ENCODE measurements around the gene ZNF615. TPM values are rescaled to one million over a fixed set of nuclear protein-coding genes. Genes with fewer than 3 reads are reported as not detected.
"Not testable (repeated sequence)": the region's sequence is repeated elsewhere in the genome, so short reads cannot be mapped to it uniquely, and the experiment has no call there.

ZNF615 gene
- 4.2 TPM for polyA plus RNA-seq (2013, experiment 1 of 2; ENCODE audit: insufficient read length)
- polyA plus RNA-seq (2013, experiment 2 of 2; ENCODE audit: insufficient read length), result 5.1 TPM

DNA sequence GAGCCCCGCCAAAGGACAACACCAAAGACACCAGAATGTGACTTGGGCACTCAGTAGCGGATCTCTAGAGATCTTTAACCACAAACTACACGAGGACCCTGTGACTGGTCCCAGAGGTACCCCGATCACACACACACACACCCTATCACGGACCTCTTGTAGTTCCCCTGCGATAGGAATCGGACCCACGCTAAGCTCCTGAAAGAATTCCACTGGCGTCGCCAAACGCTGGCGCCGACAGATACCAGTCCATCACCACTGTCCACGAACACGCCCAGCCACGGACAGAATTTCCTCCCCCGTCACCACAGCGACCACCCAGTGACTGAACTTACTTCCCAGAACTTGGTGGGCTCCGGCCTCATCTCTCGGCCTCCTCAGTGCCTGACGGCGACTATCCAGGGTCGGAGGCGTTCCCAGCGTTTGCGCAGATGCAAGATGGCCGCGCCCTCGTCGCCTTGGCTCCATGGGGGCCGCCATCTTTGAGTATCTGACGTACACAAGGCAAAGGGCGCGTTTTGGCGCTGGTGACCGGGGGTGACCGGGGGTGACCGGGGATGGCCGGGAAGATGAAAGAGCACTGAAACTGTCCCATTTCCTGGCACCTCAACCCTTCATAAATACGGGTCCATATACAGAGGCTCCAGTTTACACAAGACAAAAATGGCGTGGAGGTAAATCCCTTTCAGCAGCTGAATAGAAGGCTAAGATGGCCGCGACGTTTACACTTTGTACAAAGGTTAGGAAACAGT lies at the start of gene ZNF615:
ZNF615 (minus strand) TSS at position 406 of the 752 bp plus-strand sequence. CDS start 4,500 bp downstream, outside the sequence.
- DNase-seq, result peak; percentile 87

DNA sequence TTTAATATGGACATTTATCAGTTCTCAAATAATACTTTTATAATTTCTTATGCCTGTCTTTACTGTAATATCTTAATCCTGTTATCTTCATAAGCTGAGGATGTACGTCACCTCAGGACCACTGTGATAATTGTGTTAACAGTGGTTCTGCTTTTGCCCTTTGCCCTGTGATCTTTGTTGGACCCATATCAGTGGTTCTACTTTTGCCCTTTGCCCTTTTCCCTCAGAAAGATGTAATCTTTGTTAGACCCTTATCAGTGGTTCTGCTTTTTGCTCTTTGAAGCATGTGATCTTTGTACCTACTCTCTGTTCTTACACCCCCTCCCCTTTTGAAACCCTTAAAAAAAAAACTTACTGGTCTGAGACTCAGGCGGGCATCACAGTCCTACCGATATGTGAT lies 48.5 kb upstream of the ZNF615 start:
- not testable (repeated sequence) for DNase-seq

DNA sequence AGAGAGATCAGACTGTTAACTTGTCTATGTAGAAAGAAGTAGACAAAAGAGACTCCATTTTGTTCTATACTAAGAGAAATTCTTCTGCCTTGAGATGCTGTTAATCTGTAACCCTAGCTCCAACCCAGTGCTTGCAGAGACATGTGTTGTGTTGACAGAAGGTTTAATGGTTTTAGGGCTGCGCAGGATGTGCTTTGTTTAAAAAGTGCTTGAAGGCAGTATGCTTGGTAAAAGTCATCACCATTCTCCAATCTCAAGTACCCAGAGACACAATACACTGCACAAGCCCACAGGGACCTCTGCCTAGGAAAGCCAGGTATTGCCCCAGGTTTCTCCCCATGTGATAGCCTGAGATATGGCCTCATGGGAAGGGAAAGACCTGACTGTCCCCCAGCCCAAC lies 43.7 kb upstream of the ZNF615 start:
- not testable (repeated sequence) for DNase-seq

DNA sequence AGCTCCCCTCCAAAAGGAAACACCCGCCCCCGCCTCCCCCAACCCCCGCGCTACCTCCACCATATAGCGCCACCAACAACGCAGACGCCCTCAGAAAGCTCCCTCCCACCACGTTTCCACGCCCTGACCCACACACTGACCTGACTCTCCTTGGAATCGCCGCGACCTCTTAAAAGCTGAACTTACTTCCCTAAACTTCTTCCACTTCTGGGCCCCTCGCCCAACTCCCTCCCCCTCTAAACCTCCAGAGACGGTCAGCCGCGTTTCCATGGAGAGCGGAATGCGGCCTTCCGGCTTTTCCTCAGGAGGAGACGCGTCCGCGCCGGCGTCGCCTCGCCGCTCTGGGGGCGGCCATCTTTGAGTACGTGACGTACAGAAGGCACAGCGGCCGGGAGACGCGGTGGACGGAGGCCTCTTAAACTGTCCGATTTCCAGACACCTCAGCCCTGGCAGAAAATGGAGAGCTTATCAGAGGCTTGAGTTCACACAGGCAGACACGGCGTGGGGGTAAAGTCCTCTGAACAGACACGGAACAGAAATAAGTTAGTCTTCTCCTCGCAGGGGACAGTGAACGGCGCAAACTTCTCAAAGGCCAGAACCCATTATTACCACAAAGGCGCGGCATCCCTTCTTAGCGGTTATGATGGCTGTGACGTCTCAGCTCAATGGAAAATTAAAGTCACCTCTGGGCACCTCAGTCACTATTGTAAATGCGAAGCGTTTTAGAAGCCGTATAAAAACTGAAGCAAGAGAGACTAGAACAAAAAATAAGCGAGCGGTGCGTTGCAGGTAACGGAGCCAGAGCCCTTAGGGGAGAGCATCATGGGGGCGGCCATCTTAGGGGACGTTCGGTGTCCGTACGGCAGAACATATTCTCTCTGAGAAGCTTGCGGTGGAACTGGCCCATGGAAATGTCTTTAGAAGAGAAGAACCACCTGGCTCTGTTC lies 40.8 kb upstream of the ZNF615 start, which contains the start of gene ZNF432:
ZNF432 (minus strand) TSS at position 284 of the 947 bp plus-strand sequence. CDS start 1,970 bp downstream, outside the sequence.
- DNase-seq, result peak; percentile 94

DNA sequence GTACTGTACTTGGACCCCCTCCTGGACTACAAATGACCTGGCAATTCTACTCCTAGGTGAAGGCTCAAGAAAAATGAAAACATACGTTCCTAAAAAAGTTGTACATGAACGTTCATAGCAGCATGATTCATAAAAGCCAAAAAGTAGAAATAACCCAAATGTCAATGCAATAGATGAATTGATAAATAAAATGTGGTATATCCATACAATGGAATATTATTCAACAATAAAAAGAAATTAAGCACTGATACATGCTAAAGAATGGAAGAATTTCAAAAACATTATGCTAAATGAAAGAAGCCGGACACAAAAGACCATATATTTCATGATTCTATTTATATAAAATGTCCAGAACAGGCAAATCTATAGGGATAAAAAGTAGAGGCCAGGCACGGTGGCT lies 31.2 kb upstream of the ZNF615 start:
- DNase-seq, result no peak

DNA sequence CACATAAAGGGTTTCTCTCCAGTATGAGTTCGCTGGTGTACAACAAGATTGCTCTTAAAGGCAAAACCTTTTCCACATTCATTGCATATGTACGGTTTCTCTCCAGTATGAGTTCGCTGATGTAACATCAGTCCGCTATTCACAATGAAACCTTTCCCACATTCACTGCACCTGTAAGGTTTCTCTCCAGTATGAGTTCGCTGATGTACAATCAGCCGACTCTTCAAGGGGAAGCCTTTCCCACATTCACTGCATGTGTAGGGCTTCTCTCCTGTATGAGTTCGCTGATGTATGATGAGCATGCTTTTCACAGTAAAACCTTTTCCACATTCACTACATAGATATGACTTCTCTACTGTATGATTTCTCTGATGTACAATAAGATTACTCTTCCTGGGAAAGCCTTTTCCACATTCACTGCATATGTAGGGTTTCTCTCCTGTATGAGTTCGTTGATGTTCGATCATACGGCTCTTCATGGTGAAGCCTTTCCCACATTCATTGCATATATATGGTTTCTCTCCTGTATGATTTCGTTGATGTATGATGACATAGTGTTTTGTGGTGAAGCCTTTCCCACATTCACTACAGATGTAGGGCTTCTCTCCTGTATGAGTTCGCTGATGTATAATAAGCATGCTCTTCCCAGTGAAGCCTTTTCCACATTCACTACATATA lies 26.2 kb upstream of the ZNF615 start:
- no peak for DNase-seq

DNA sequence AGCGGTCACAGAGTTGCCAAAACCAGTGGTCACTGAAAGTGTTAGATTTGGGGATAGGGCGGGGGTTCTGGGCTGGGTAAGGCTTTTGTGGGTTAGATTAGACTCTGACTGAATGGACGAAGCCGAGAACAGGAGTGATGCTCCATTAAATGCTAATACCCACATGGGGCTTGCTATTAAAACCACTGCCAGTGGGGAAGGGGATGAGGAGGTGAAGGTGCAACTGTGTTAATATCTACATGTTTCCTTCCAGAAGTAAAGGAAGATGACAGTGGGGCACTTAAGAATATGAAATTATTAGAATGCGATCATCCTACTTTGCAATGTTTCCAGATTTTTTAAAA lies 20.7 kb upstream of the ZNF615 start:
- no peak for DNase-seq

DNA sequence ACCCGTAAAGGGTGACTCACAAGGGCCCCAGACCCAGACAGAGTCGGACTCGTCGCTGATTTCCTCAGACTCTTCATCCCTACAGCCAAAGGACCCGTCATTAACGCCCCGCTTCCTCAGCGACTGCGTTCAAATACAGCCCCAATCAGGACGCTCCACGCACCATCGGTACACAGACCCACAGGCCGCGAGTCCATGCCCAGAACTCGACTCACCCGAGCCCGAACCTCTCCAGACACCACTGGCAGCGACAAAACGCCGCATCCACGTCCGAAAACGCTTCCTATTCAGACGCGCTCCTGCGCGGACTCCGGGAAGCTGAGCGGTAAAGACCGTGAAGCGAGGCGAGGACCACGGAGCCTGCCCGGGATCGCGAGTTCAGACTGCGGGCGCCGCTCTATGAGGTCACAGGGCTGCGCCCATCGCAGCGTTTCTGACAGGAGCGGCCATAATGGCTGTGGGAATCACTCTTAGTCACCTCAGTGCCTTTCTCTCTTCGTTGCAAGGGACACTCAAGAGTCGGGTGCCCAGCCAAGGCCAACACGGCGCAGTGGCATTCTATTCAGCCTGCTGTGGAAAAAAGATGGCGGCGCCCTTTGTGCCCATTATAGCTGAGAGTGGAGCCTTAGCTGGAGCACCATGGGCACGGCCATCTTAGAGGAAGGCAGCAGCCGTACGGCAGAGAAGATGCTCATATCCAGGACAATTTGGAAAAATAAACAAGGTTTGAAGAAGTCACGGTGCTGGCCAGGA lies 20.2 kb upstream of the ZNF615 start, which contains the start of gene ZNF614:
ZNF614 (minus strand) TSS at position 353 of the 753 bp plus-strand sequence. CDS start 2,634 bp downstream, outside the sequence.
- DNase-seq, result peak; percentile 90

DNA sequence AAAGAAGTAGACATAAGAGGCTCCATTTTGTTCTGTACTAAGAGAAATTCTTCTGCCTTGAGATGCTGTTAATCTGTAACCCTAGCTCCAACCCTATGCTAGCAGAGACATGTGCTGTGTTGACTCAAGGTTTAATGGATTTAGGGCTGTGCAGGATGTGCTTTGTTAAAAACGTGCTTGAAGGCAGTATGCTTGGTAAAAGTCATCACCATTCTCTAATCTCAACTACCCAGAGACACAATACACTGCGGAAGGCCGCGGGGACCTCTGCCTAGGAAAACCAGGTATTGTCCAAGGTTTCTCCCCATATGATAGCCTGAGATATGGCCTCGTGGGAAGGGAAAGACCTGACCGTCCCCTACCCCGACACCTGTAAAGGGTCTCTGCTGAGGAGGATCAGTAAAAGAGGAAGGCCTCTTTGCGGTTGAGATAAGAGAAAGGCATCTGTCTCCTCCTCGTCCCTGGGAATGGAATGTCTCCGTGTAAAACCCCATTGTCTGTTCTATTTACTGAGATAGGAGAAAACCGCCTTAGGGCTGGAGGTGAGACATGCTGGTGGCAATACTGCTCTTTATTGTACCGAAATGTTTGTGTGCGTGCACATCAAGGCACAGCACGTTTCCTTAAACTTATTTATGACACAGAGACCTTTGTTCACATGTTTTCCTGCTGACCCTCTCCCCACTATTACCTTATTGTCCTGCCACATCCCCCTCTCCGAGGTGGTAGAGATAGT lies 18.4 kb upstream of the ZNF615 start:
- not testable (repeated sequence) for DNase-seq

DNA sequence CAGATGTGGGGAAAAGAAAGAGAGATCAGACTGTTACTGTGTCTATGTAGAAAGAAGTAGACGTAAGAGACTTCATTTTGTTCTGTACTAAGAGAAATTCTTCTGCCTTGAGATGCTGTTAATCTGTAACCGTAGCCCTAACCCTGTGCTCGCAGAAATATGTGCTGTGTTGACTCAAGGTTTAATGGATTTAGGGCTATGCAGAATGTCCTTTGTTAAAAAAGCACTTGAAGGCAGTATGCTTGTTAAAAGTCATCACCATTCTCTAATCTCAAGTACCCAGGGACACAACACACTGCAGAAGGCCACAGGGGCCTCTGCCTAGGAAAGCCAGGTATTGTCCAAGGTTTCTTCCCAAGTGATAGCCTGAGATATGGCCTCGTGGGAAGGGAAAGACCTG lies 16.5 kb upstream of the ZNF615 start:
- DNase-seq, result not testable (repeated sequence)

DNA sequence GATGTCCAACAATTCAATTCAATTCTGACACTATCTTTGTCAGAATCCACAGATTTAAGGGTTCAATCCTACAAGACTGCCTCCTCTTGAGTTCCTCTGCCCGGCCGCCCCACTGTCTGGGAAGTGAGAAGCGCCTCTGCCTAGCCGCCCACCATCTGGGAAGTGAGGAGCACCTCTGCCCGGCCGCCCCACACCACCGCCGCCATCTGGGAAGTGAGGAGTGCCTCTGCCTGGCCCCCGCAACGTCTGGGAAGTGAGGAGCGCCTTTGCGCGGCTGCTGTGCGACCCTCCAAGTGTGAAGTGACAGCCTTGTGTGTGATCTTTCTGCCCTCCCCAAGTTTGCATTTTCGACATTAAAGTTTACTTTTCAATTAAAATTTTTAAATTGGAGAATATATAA lies 14.2 kb upstream of the ZNF615 start:
- DNase-seq, result no peak

DNA sequence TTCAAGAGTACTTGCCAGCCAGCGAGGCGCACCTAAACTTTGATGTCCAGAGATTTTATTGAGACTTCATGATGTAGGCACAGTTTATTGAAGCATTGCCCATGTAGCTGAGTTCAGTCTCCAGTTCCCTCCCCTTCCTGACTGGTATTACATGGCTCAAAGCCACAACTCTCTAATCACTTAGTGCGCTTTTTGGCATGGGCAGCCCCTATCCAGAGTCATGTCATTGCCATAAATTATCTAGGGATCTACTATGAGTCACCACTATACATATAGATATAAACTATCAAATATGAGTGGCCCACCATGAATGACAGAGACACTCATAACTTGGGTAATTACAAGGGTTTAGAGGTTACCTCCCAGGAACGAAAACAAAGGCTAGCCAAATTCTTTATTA lies 12.5 kb upstream of the ZNF615 start:
- DNase-seq, result no peak

DNA sequence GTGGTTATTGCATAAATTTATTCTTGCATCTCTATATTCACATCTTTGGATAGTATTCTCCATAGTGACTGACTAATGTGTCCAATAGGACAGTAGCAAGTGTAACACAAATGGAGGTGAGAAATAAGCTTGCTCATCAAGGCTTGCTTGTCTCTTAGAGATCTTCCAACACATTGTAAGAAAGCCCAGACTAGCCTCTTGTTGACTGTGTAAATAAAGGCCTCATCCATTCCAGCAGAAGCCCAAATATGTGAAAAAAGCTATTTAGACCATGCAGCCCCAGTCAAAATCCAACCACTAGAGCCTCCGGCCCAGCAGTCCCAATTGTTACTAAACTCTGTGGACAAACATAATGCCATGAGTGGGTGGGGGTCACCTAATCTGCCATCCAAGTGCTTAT lies 2.7 kb upstream of the ZNF615 start:
- DNase-seq, result no peak

DNA sequence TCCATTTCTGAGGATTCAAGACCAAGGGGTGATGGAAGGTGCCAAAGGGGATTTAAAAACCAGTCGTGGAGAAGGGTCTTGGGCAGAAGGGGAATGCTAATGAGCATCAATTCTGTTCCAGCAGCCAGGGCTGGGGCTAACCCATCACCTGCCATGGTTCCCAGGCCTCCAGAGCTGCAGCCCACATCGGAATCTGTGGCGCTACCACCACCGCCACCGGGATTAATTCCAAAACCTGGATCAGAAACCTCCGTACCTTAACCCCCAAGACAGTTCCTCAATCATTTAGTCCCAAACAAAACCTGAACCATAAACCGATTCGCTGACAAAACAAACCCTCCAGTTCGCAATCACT lies 583 bp downstream of the ZNF615 start:
- DNase-seq, result no peak

DNA sequence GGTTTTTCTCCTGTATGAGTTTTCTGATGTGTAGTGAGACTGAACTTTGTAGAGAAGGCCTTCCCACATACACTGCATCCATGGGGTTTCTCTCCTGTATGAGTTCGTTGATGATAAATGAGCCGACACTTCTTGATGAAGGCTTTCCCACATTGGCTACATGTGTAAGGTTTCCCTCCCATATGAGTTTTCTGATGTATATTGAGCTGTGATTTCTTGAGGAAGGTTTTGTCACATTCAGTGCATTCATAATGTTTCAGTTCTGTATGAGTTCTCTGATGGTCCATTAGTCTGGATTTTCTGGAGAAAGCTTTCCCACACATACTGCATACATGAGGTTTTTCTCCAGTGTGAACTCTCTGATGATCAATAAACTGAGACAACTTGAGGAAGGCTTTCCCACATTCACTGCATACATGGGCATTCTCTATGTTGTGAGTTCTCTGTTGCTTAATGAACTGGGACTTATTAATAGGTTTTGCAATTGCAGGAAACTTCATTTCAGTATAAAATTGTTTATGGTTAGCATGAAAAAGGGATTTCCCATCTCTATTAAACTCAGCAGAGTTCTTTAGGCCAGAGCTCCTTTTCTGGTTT lies 13.9 kb downstream of the ZNF615 start:
- DNase-seq, result no peak

DNA sequence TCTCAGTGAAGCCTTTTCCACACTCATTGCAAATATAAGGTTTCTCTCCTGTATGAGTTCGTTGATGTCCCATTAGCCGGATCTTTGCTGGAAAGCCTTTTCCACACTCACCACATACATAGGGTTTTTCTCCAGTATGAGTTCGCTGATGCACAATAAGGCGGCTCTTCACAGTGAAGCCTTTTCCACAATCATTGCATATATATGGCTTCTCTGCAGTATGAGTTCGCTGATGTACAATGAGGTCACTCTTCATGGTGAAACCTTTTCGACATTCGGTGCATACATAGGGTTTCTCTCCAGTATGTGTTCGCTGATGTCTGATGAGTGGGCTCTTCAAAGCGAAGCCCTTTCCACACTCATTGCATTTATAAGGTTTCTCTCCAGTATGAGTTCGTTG lies 14.6 kb downstream of the ZNF615 start:
- DNase-seq, result no peak

DNA sequence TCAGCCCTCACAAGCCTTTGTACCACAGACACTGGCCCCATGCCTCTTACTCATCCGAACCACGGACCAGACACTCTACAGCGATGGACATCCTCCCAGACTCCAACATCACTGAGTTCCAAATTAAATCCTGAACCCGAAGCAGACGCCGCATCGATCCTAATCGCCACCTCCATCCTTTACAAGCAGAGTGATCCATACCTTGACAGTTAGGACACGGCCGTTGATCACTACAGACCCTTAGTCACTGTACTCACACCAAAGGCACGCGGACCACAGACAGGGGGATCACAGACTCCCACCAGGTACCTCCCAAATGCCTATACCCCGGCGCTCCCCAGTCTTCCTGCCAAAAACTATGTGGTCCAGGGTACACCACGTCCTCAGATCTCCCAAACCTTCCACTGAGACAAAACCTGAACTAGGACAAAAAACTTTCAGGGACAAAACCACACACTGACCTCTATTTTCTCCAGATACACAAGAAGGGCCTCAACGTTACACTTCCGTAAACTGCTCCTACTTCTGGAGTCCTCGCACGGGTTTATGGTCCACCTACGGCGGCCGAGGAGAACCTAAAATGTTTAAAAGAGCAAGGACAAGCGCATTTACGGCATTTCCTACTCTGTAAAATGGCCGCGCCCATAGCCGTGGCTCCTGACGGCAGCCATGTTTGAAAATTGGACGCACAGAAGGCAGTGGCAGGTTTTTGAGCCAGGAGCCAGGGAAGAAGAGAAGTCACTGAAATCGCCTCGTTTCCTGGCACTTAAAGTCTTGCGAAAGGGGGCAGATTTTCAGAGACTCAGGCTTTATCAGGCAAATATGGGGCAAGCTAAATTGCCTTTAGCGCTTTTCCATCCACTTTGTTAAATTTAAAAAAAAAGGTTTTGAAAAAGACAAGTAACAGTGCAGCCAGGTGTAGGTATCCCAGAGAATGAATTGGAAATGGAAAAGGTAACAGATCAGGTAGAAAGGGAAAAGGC lies 21.4 kb downstream of the ZNF615 start, which contains the start of gene ZNF350:
ZNF350 (minus strand) TSS at position 532 of the 983 bp plus-strand sequence. CDS start 12,480 bp downstream, outside the sequence.
- DNase-seq, result peak; percentile 96

DNA sequence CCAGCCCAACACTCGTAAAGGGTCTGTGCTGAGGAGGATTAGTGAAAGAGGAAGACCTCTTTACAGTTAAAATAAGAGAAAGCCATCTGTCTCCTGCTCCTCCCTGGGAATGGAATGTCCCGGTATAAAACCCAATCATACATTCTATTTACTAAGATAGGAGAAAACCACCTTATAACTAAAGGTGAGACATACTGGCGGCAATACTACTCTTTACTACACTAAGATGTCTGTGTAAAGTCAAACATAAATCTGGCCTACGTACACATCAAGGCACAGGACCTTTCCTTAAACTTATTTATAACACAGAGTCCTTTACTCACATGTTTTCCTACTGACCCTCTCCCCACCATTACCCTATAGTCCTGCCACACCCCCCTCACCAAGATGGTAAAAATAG lies 24.6 kb downstream of the ZNF615 start:
- no peak for DNase-seq

DNA sequence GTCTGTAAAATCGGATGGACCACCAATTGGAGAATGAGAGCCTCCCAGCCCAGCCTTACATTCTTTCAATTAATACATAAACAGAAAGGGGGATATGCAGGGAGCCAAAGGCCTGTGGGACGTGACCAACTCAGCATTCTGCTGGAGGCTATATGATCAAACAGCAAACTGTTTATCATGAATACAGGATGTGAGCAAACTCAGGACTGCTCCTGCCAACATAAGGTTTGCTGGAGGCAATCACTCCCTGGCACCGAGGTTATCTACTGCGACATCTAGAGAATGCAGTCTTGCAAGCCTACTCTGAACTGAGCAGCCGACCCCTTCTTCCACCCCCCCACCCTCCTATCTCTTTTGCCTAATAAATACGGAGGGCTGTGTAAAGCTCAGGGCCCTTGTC lies 27.1 kb downstream of the ZNF615 start:
- DNase-seq, result not testable (repeated sequence)
